PC-9 (cell line): ENCODE data around the gene CCDC181. TPM values are rescaled to one million over a fixed set of nuclear protein-coding genes. Genes with fewer than 3 reads are reported as not detected.

Source experiments
- BruUV-seq: library from RNA; stranded (reverse); fragments of 400-500 nt; replicated peaks from 2 replicates; lab custom pipeline; 2021; lab: Mats Ljungman, UMichigan
- CTCF ChIA-PET: fragments of 300-600 bp; sonication (Branson Sonifier 250); formaldehyde crosslinking; loops from one replicate; lab custom pipeline; 2022; ENCODE audit warnings: antibody characterized with exemption; lab: Charles Lee
- POLR2A ChIA-PET: fragments of 300-600 bp; sonication (Branson Sonifier 250); formaldehyde crosslinking; loops from one replicate; lab custom pipeline; 2022; ENCODE audit warnings: antibody characterized with exemption; ENCODE audit not compliant: unreplicated experiment; lab: Charles Lee
- DNase-seq, 2 experiments: peaks; one replicate each; pipeline versions ENCODE4 v3.0.0 to v3.0.0-alpha.2; 2015 to 2022; ENCODE audit warnings: mixed read lengths in 1 of 2
- H2AFZ ChIP-seq: fragments of 200-600 bp; sonication (generic); 2 replicates; pipeline ENCODE4 v1.8.1; 2017; ENCODE audit warnings: antibody characterized with exemption
- H3F3A ChIP-seq: fragments of 200-600 bp; sonication (generic); 2 replicates; pipeline ENCODE4 v1.8.1; 2017; ENCODE audit warnings: antibody characterized with exemption, mild to moderate bottlenecking, low read depth; ENCODE audit not compliant: insufficient read depth
- H3K27ac ChIP-seq: fragments of 200-600 bp; sonication (generic); 2 replicates; pipeline ENCODE4 v1.6.1; 2016; ENCODE audit warnings: mixed run types
- H3K27me3 ChIP-seq: fragments of 200-600 bp; sonication (generic); 2 replicates; pipeline ENCODE4 v1.6.1; 2016; ENCODE audit warnings: low read depth, mixed run types; ENCODE audit not compliant: insufficient read depth
- H3K36me3 ChIP-seq: fragments of 200-600 bp; sonication (generic); 2 replicates; pipeline ENCODE4 v1.6.1; 2016; ENCODE audit warnings: low read depth, mixed run types
- H3K4me1 ChIP-seq: fragments of 200-600 bp; sonication (generic); replicated peaks from 2 replicates; pipeline ENCODE4 v1.6.1; 2016; ENCODE audit warnings: mixed run types; ENCODE audit not compliant: insufficient read depth
- H3K4me2 ChIP-seq: fragments of 200-600 bp; sonication (generic); 2 replicates; pipeline ENCODE4 v1.6.1; 2017; ENCODE audit warnings: mixed run types
- H3K4me3 ChIP-seq: fragments of 200-600 bp; sonication (generic); 2 replicates; pipeline ENCODE4 v1.6.1; 2016; ENCODE audit warnings: mixed run types
- H3K79me2 ChIP-seq: fragments of 200-600 bp; sonication (generic); 2 replicates; pipeline ENCODE4 v1.6.1; 2017; ENCODE audit warnings: low read depth, mixed run types
- H3K9me2 ChIP-seq: fragments of 200-600 bp; sonication (generic); 2 replicates; pipeline ENCODE4 v1.8.1; 2017; ENCODE audit warnings: mild to moderate bottlenecking; ENCODE audit not compliant: insufficient read depth
- H3K9me3 ChIP-seq: fragments of 200-600 bp; sonication (generic); 2 replicates; pipeline ENCODE4 v1.8.1; 2016; ENCODE audit warnings: low read depth; ENCODE audit not compliant: insufficient read depth
- H4K20me1 ChIP-seq: fragments of 200-600 bp; sonication (generic); 2 replicates; pipeline ENCODE4 v1.8.1; 2017; ENCODE audit not compliant: insufficient read depth
- EZH2 ChIP-seq: fragments of 200-600 bp; sonication (generic); IDR thresholded peaks from 2 replicates; pipeline ENCODE4 v1.8.0; 2017; ENCODE audit warnings: antibody characterized with exemption, low read depth
- intact Hi-C: fragments of 100-400 bp; cut with micrococcal nuclease; formaldehyde crosslinking; loops from one replicate; pipeline ENCODE4 v1.10.0; 2022; ENCODE audit not compliant: unreplicated experiment
- total RNA-seq: library from RNA; stranded (reverse); gene quantifications from 2 replicates; pipeline ENCODE4 v1.2.3, GENCODE V29; 2021
- TF ChIP-seq, protein P1 (sequence below): fragments of 200-600 bp; sonication (generic); conservative IDR thresholded peaks from 2 replicates; pipeline ENCODE4 v1.6.1; 2017; ENCODE audit warnings: mixed run types, antibody characterized with exemption, mild to moderate bottlenecking, moderate library complexity

The CCDC181 gene
- total RNA-seq, 1 experiment from 2014 or later, result 0.37 TPM

- H2AFZ ChIP-seq, result no peak overlapping the region
- CTCF ChIA-PET, result interaction anchor here (0.6 to 2.4 kb wide), 5 partner anchors 40 to 1005 kb away, joined by 4 to 28 read pairs (median 7); no protein-coding TSS in a partner anchor
- H3K36me3 ChIP-seq, result no peaks in the 10 kb centered on the region
- no peaks in the 10 kb centered on the region for H4K20me1 ChIP-seq
- H3K27ac ChIP-seq, result no peak overlapping the region
- intact Hi-C loops, result loop anchor here (1.0 to 10.0 kb wide), 5 partner anchors 216 to 1005 kb away; no protein-coding TSS in a partner anchor
- H3F3A ChIP-seq, result no peaks in the 10 kb centered on the region
- TF ChIP-seq, protein P1, sequence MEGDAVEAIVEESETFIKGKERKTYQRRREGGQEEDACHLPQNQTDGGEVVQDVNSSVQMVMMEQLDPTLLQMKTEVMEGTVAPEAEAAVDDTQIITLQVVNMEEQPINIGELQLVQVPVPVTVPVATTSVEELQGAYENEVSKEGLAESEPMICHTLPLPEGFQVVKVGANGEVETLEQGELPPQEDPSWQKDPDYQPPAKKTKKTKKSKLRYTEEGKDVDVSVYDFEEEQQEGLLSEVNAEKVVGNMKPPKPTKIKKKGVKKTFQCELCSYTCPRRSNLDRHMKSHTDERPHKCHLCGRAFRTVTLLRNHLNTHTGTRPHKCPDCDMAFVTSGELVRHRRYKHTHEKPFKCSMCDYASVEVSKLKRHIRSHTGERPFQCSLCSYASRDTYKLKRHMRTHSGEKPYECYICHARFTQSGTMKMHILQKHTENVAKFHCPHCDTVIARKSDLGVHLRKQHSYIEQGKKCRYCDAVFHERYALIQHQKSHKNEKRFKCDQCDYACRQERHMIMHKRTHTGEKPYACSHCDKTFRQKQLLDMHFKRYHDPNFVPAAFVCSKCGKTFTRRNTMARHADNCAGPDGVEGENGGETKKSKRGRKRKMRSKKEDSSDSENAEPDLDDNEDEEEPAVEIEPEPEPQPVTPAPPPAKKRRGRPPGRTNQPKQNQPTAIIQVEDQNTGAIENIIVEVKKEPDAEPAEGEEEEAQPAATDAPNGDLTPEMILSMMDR, result no peak
- no peak overlapping the region for H3K4me3 ChIP-seq
- H3K27me3 ChIP-seq, result no peaks in the 10 kb centered on the region
- H3K9me2 ChIP-seq, result no peaks in the 10 kb centered on the region
- no peaks in the 10 kb centered on the region for H3K79me2 ChIP-seq
- no TSS peak for BruUV-seq
- H3K9me3 ChIP-seq, result no peaks in the 10 kb centered on the region
- H3K4me1 ChIP-seq, result no peaks in the 10 kb centered on the region
- no peak for DNase-seq
- no peak overlapping the region for H3K4me2 ChIP-seq
- POLR2A ChIA-PET, result no interaction called here
Measured at GRCh38 chr1:169347688-169348382, 79.4 kb downstream of the CCDC181 start.

- Histone ChIP-seq H3K36me3 (no peaks in the 10 kb centered on the region), H3K4me3 (no peak overlapping the region), H3K27me3 (no peaks in the 10 kb centered on the region), H2AFZ (no peak overlapping the region), H3F3A (no peaks in the 10 kb centered on the region), H3K4me2 (no peak overlapping the region), H4K20me1 (no peaks in the 10 kb centered on the region), H3K79me2 (no peaks in the 10 kb centered on the region), H3K27ac (no peak overlapping the region), H3K9me3 (no peaks in the 10 kb centered on the region), H3K4me1 (no peaks in the 10 kb centered on the region), H3K9me2 (no peaks in the 10 kb centered on the region)
- intact Hi-C loops, result loop anchor here (5.0 to 10.0 kb wide), 2 partner anchors 214 to 631 kb away; no protein-coding TSS in a partner anchor
- BruUV-seq, result no TSS peak
- ChIA-PET POLR2A (interaction anchor here (0.8 kb wide), 1 partner anchor 12 kb away, joined by 5 read pairs; no protein-coding TSS in a partner anchor), CTCF (interaction anchor here (0.6 kb wide), 1 partner anchor 337 kb away, joined by 5 read pairs; no protein-coding TSS in a partner anchor)
- no peak for DNase-seq
- TF ChIP-seq EZH2, result no peak
- TF ChIP-seq, protein P1, result no peak
Measured at GRCh38 chr1:169346036-169346589, 81.2 kb downstream of the CCDC181 start.

GRCh38 chr1:169345511-169345910 lies 81.8 kb downstream of the CCDC181 start:
- Histone ChIP-seq H3K27ac (no peak overlapping the region), H3F3A (no peaks in the 10 kb centered on the region), H3K27me3 (no peaks in the 10 kb centered on the region), H3K36me3 (no peaks in the 10 kb centered on the region), H3K4me3 (no peak overlapping the region), H3K4me1 (no peaks in the 10 kb centered on the region), H2AFZ (no peak overlapping the region), H3K9me3 (no peaks in the 10 kb centered on the region), H3K79me2 (no peaks in the 10 kb centered on the region), H3K9me2 (no peaks in the 10 kb centered on the region), H4K20me1 (no peaks in the 10 kb centered on the region), H3K4me2 (no peak overlapping the region)
- CTCF ChIA-PET, result interaction anchor here (0.6 kb wide), 1 partner anchor 336 kb away, joined by 5 read pairs; no protein-coding TSS in a partner anchor
- no TSS peak for BruUV-seq
- no peak for TF ChIP-seq EZH2
- TF ChIP-seq, protein P1, result no peak
- POLR2A ChIA-PET, result interaction anchor here (0.8 kb wide), 1 partner anchor 12 kb away, joined by 5 read pairs; no protein-coding TSS in a partner anchor
- intact Hi-C loops, result loop anchor here (5.0 to 10.0 kb wide), 2 partner anchors 213 to 631 kb away; no protein-coding TSS in a partner anchor
- DNase-seq, result no peak

Other genes starting within 250 kb of the CCDC181 start
- gene NME7, start 59.7 kb downstream of the CCDC181 start, total RNA-seq, result 16.5 and 21.4 TPM in 2 replicates
- 14.7 and 15.6 TPM in 2 replicates for gene BLZF1, start 59.3 kb downstream of the CCDC181 start, total RNA-seq
- gene SLC19A2, start 58.5 kb upstream of the CCDC181 start, total RNA-seq, result 3.9 and 4.9 TPM in 2 replicates
- not detected in 2 replicates for gene F5, start 159.0 kb upstream of the CCDC181 start, total RNA-seq
- gene SELP, start 202.7 kb upstream of the CCDC181 start, total RNA-seq, result not detected in 2 replicates